Glutamatergic neuron (in vitro differentiated cells): ENCODE results near the gene BHLHA15. TPM values are rescaled to one million over a fixed set of nuclear protein-coding genes. Genes with fewer than 3 reads are reported as not detected.

Experiments
- DNase-seq: peaks from one replicate; pipeline ENCODE4 v3.0.0; 2022
- H3K27ac Mint-ChIP-seq: one replicate; pipeline ENCODE4 v1.8.0; 2020; ENCODE audit warnings: mild to moderate bottlenecking, mixed read lengths, inconsistent platforms; ENCODE audit not compliant: unreplicated experiment
- H3K27me3 Mint-ChIP-seq: one replicate; pipeline ENCODE4 v1.8.0; 2020; ENCODE audit warnings: mild to moderate bottlenecking, moderate library complexity, mixed read lengths, inconsistent platforms; ENCODE audit not compliant: unreplicated experiment
- H3K36me3 Mint-ChIP-seq: one replicate; pipeline ENCODE4 v1.8.0; 2020; ENCODE audit warnings: mild to moderate bottlenecking, mixed read lengths, inconsistent platforms; ENCODE audit not compliant: unreplicated experiment
- H3K4me1 Mint-ChIP-seq: one replicate; pipeline ENCODE4 v1.8.0; 2020; ENCODE audit warnings: mild to moderate bottlenecking, low read depth, mixed read lengths, inconsistent platforms; ENCODE audit not compliant: unreplicated experiment
- H3K4me3 Mint-ChIP-seq: one replicate; pipeline ENCODE4 v1.8.0; 2020; ENCODE audit warnings: mild to moderate bottlenecking, mixed read lengths, inconsistent platforms; ENCODE audit not compliant: unreplicated experiment
- H3K9me3 Mint-ChIP-seq: one replicate; pipeline ENCODE4 v1.8.0; 2020; ENCODE audit warnings: mild to moderate bottlenecking, moderate library complexity, mixed read lengths, inconsistent platforms; ENCODE audit not compliant: unreplicated experiment
- total RNA-seq: library from RNA; stranded (reverse); fragmentation: NEBNext Ultra II Directional; extraction: Animal tissue kit (Norgen Biotek cat#: 25700); gene quantifications from one replicate; pipeline ENCODE4 v1.2.1, GENCODE V29; 2021; ENCODE audit not compliant: unreplicated experiment
- TF ChIP-seq, protein P1 (sequence below): fragments of 200-600 bp; sonication (generic); IDR thresholded peaks from one replicate; pipeline ENCODE4 v1.5.0; 2021; ENCODE audit not compliant: partially characterized antibody, unreplicated experiment

BHLHA15 gene
- total RNA-seq, 1 donor from 2014 or later = not detected

DNA sequence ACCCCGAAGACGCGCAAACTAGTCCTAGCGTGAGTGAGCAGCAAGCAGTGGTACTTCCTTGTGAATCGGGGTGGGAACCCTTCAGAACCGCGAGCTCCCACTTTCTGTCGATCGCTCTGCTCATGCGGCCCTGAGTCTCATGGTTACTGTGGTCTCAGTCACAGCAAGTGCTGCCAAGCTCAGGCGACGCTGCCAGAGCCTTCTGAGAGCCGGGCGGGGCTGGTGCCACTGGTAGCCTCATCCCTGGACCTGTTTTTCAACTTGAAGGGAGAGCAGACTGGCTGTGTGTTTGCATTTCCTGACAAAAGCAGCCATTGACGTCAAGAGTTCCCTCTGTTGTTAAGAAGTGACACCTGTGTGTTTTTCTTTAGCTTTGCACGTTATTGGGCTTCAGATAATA lies 32.9 kb upstream of the BHLHA15 start:
- TF ChIP-seq, protein P1, sequence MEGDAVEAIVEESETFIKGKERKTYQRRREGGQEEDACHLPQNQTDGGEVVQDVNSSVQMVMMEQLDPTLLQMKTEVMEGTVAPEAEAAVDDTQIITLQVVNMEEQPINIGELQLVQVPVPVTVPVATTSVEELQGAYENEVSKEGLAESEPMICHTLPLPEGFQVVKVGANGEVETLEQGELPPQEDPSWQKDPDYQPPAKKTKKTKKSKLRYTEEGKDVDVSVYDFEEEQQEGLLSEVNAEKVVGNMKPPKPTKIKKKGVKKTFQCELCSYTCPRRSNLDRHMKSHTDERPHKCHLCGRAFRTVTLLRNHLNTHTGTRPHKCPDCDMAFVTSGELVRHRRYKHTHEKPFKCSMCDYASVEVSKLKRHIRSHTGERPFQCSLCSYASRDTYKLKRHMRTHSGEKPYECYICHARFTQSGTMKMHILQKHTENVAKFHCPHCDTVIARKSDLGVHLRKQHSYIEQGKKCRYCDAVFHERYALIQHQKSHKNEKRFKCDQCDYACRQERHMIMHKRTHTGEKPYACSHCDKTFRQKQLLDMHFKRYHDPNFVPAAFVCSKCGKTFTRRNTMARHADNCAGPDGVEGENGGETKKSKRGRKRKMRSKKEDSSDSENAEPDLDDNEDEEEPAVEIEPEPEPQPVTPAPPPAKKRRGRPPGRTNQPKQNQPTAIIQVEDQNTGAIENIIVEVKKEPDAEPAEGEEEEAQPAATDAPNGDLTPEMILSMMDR = no peak
- H3K4me3 Mint-ChIP-seq = no peak overlapping the region
- H3K27me3 Mint-ChIP-seq = no peaks in the 10 kb centered on the region
- no peak overlapping the region for H3K27ac Mint-ChIP-seq
- H3K36me3 Mint-ChIP-seq = no peaks in the 10 kb centered on the region
- no peak for DNase-seq
- H3K9me3 Mint-ChIP-seq = no peaks in the 10 kb centered on the region
- H3K4me1 Mint-ChIP-seq = no peaks in the 10 kb centered on the region

DNA sequence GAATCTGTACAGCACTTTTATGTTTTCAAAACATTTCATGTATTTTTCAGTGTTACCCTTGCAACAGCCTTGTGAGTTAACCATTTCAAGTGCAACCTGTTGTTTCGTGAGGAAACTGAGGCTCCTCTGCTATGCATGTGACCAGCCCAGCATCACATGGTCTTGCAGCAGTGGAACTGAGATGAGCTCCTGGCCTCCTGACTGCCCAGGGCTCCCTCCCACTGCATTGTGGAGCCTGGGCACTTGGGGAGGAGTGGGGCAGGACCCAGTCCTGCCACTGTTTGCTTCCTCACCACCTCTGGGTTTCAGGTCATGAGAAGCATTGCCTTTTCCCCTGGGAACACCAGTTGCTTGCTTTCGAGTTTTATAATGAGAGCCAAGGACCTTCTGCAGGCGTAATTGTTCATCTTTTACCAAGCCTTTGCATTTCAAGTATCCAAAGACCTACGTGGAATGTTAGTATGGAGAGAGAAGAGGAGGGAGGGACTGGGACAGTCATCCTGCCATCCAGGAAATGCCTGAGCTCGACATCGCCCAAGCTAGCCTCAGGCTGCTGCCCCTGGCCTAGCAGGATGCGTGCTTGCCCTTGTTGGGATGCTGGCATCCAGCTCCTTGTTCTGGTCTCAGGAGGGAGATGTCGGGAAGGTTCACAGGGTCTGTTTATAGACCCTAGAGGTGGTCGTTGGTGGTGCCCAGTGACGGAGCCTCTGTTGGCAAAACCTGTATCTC lies 32.3 kb upstream of the BHLHA15 start:
- H3K4me3 Mint-ChIP-seq = no peak overlapping the region
- no peaks in the 10 kb centered on the region for H3K4me1 Mint-ChIP-seq
- no peaks in the 10 kb centered on the region for H3K27me3 Mint-ChIP-seq
- TF ChIP-seq, protein P1 = no peak
- no peak overlapping the region for H3K27ac Mint-ChIP-seq
- no peaks in the 10 kb centered on the region for H3K9me3 Mint-ChIP-seq
- DNase-seq = no peak
- H3K36me3 Mint-ChIP-seq = no peaks in the 10 kb centered on the region

DNA sequence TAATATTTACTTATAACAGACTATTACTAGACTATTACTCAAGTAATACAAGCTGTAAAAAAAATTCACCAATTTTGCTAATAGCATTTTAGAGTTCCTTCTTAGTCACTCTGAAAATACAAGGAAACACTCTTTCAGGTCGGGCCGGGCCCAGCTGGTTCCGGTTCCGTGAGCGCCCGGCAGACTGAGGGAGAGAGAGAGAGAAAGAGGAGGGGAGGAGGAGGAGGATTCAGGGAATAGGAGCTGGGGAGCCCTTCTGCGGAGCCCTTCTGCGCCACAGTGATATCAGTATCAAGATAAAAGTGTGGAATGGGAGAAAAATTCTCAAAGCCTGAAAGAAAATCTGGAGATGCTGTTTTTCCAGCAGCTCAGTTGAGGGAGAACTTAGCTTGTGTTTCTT lies 30.5 kb upstream of the BHLHA15 start:
- TF ChIP-seq, protein P1 = no peak
- no peak overlapping the region for H3K4me3 Mint-ChIP-seq
- H3K36me3 Mint-ChIP-seq = no peaks in the 10 kb centered on the region
- H3K27ac Mint-ChIP-seq = no peak overlapping the region
- H3K27me3 Mint-ChIP-seq = no peaks in the 10 kb centered on the region
- no peaks in the 10 kb centered on the region for H3K4me1 Mint-ChIP-seq
- no peak for DNase-seq
- H3K9me3 Mint-ChIP-seq = no peaks in the 10 kb centered on the region

DNA sequence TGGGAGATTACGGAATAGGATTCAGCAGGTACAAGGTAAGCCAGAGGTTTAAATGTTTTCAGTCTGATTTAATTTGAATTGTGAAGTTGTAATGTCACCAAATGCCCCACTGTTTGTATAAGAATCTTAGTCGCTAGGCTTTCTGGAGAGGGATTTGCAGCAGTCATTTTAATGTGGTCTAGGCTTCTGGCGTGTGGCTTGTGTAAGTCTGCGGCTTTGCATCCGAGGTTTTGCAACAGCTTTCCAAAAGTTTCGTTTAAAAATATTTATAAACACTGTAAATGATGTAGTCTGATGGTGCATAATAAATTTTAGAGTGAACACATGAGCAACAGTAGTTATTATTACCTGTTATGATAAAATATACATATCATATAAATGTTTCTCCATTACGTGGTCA lies 26.1 kb upstream of the BHLHA15 start:
- Mint-ChIP-seq H3K4me1 (no peaks in the 10 kb centered on the region), H3K36me3 (no peaks in the 10 kb centered on the region), H3K27ac (no peak overlapping the region), H3K9me3 (no peaks in the 10 kb centered on the region), H3K4me3 (no peak overlapping the region), H3K27me3 (peaks cover 1% of the 10 kb centered on the region)
- TF ChIP-seq, protein P1 = no peak
- no peak for DNase-seq

DNA sequence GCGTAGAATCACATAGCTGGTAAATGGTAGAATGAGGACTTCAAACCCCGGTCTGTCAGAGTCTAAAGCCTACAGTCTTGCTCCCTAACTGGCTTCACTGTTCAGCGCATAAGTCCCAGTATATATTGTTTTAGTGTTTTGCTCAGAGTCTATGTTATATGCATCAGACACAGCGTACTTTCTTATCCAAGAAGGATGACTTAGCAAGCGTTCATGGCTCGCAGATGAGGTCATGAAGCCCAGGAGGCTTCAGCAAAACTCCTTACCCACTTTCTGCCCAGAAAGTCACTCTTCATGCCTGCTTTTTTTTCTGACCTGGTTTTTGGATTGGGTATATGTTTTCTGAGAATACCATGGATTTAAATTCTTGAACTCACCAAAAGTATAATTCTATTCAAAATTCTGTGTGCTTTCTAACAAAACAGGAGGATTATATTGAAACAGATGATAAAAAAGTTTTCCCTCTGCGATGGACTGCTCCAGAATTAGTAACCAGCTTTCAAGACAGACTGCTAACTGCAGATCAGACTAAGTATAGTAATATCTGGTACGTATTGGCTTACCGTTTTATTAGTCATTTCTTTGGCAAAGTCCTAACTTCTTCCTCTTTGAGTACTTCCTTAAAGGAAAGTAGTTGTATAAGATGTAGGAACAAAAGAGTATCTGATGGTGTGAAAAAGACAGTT lies 24.6 kb upstream of the BHLHA15 start:
- DNase-seq = no peak
- no peaks in the 10 kb centered on the region for H3K9me3 Mint-ChIP-seq
- no peaks in the 10 kb centered on the region for H3K4me1 Mint-ChIP-seq
- H3K36me3 Mint-ChIP-seq = no peaks in the 10 kb centered on the region
- no peak overlapping the region for H3K4me3 Mint-ChIP-seq
- no peak overlapping the region for H3K27ac Mint-ChIP-seq
- peaks cover 1% of the 10 kb centered on the region for H3K27me3 Mint-ChIP-seq
- TF ChIP-seq, protein P1 = no peak
